Upper lobe of left lung (tissue), 6 donors: ENCODE data around the gene PTBP1. TPM values are rescaled to one million over a fixed set of nuclear protein-coding genes. Genes with fewer than 3 reads are reported as not detected.

Source experiments
- ATAC-seq, 2 donors: fragments of 200-7000 bp; cut with Tn5 transposase; one replicate each; pipeline ENCODE4 v1.9.1; 2022; ENCODE audit warnings: mild to moderate bottlenecking in 2 of 2, moderate library complexity in 2 of 2; ENCODE audit not compliant: low FRiP score in 2 of 2
- DNase-seq, 2 donors: peaks; one replicate each; pipeline ENCODE4 v3.0.0-alpha.2; 2019 to 2020
- H3K27ac ChIP-seq, 4 donors: fragments of 200-600 bp; sonication (generic); one replicate each; pipeline ENCODE4 v1.5.1; 2016 to 2019
- H3K27me3 ChIP-seq, 4 donors: fragments of 200-600 bp; sonication (generic); one replicate each; pipeline ENCODE4 v1.5.1; 2017 to 2019
- H3K36me3 ChIP-seq, 4 donors: fragments of 200-600 bp; sonication (generic); one replicate each; pipeline ENCODE4 v1.5.1; 2016 to 2019
- H3K4me1 ChIP-seq, 4 donors: fragments of 200-600 bp; sonication (generic); one replicate each; pipeline ENCODE4 v1.5.1; 2018 to 2019
- H3K4me3 ChIP-seq, 4 donors: fragments of 200-600 bp; sonication (generic); one replicate each; pipeline ENCODE4 v1.5.1; 2017 to 2019; ENCODE audit warnings: mild to moderate bottlenecking in 2 of 4, moderate library complexity in 1 of 4
- H3K9me3 ChIP-seq, 4 donors: fragments of 200-600 bp; sonication (generic); one replicate each; pipeline ENCODE4 v1.5.1; 2018 to 2019
- CTCF ChIP-seq, 6 experiments: fragments of 450-650 bp in 4 of 6; fragments of 200-600 bp in 2 of 6; sonication (generic) in 2 of 6; IDR thresholded peaks; one replicate each; pipeline ENCODE4 v1.5.1; 2016 to 2019; ENCODE audit warnings: antibody characterized with exemption in 6 of 6
- EP300 ChIP-seq, 4 donors: sonication (generic); formaldehyde crosslinking; IDR thresholded peaks; one replicate each; pipeline ENCODE4 v1.5.1; 2017; ENCODE audit warnings: antibody characterized with exemption in 4 of 4, control low read depth in 2 of 4
- POLR2A ChIP-seq, 4 donors: fragments of 450-650 bp; IDR thresholded peaks; one replicate each; pipeline ENCODE4 v1.5.1; 2016 to 2017; ENCODE audit warnings: antibody characterized with exemption in 4 of 4, mild to moderate bottlenecking in 2 of 4
- POLR2AphosphoS5 ChIP-seq, 2 donors: sonication (generic); formaldehyde crosslinking; IDR thresholded peaks; one replicate each; pipeline ENCODE4 v1.5.1; 2017; ENCODE audit warnings: antibody characterized with exemption in 2 of 2
- WGBS, 2 donors: methylation state at CpG; one replicate each; pipeline ENCODE4 v1.1.5; 2017 to 2018; 5-methylcytosine and 5-hydroxymethylcytosine counted together
- total RNA-seq, 6 donors: library from RNA; depleted of rRNA in 4 of 6; stranded (reverse); fragments of >200 nt in 4 of 6; gene quantifications; one replicate each; pipeline versions ENCODE4 v1.1.0 to v1.2.1, GENCODE V29; 2016 to 2021
- donor health status: DM: no; HTN: no; CAD: no; lungs with moderate emphysema.
- donor health status: DM: no; HTN: yes; CAD: no; lungs with severe emphysema.

PTBP1 gene
- total RNA-seq, 6 donors from 2014 or later: 122 to 270 (median 219) TPM

GRCh38 chr19:855142-855541 is 57.9 kb downstream of the PTBP1 start:
- 81 to 86% methylated on average over 12 of the region's 12 CpGs for WGBS, 2 donors
- peaks cover 0 to 15% (median 8%) of the 10 kb centered on the region in 4 donors for H3K27me3 ChIP-seq
- H3K36me3 ChIP-seq: no peaks in the 10 kb centered on the region
- H3K4me3 ChIP-seq: no peak overlapping the region
- no peak overlapping the region for H3K27ac ChIP-seq
- TF ChIP-seq POLR2A (IDR thresholded peaks at IDR 0.05): no peak
- no peak for TF ChIP-seq CTCF (IDR thresholded peaks at IDR 0.05)
- TF ChIP-seq EP300 (IDR thresholded peaks at IDR 0.05): no peak
- no peak for TF ChIP-seq POLR2AphosphoS5 (IDR thresholded peaks at IDR 0.05)
- DNase-seq (no peak), ATAC-seq (no peak)
- peaks cover 11 to 43% (median 20%) of the 10 kb centered on the region in 4 donors for H3K4me1 ChIP-seq
- no peaks in the 10 kb centered on the region for H3K9me3 ChIP-seq

GRCh38 chr19:855566-856120 is 58.4 kb downstream of the PTBP1 start:
- peaks cover 0 to 15% (median 9%) of the 10 kb centered on the region in 4 donors for H3K27me3 ChIP-seq
- H3K36me3 ChIP-seq: no peaks in the 10 kb centered on the region
- ATAC-seq (no peak), DNase-seq (peak in 1 of 2 donors; percentile 84)
- H3K27ac ChIP-seq: no peak overlapping the region
- no peaks in the 10 kb centered on the region for H3K9me3 ChIP-seq
- no peak overlapping the region for H3K4me3 ChIP-seq
- peaks cover 10 to 43% (median 23%) of the 10 kb centered on the region in 4 donors for H3K4me1 ChIP-seq
- TF ChIP-seq EP300 (IDR thresholded peaks at IDR 0.05) (no peak), POLR2A (IDR thresholded peaks at IDR 0.05) (no peak), POLR2AphosphoS5 (IDR thresholded peaks at IDR 0.05) (no peak), CTCF (IDR thresholded peaks at IDR 0.05) (no peak)
- WGBS, 2 donors: 80 to 81% methylated on average over 2 to 35 of the region's 40 CpGs

- WGBS, 2 donors: 81 to 83% methylated on average over 9 of the region's 9 CpGs
- DNase-seq (no peak), ATAC-seq (no peak)
- no peaks in the 10 kb centered on the region for H3K9me3 ChIP-seq
- H3K36me3 ChIP-seq: no peaks in the 10 kb centered on the region
- no peak overlapping the region for H3K4me3 ChIP-seq
- H3K4me1 ChIP-seq: peaks cover 21 to 47% (median 35%) of the 10 kb centered on the region in 4 donors
- peak overlapping the region in 1 of 4 donors; percentile 87 for H3K27ac ChIP-seq
- H3K27me3 ChIP-seq: peaks cover 0 to 3% (median under 1%) of the 10 kb centered on the region in 4 donors
- TF ChIP-seq POLR2A (IDR thresholded peaks at IDR 0.05): no peak
- TF ChIP-seq CTCF (IDR thresholded peaks at IDR 0.05): no peak
- no peak for TF ChIP-seq POLR2AphosphoS5 (IDR thresholded peaks at IDR 0.05)
- no peak for TF ChIP-seq EP300 (IDR thresholded peaks at IDR 0.05)
Observed at GRCh38 chr19:858284-858683, 61.0 kb downstream of the PTBP1 start.

- H3K27ac ChIP-seq: peak within 1 kb of the TSS; percentile 58 to 87 (median 71)
- ATAC-seq (peak in 1 of 2 donors; percentile 78), DNase-seq (peak; percentile 69 to 92)
- H3K27me3 ChIP-seq: peaks cover 0 to 2% (median 0%) of the 10 kb centered on the region in 4 donors
- H3K9me3 ChIP-seq: no peaks in the 10 kb centered on the region
- TF ChIP-seq CTCF (IDR thresholded peaks at IDR 0.05) (no peak), POLR2AphosphoS5 (IDR thresholded peaks at IDR 0.05) (peak; percentile 58 to 68), EP300 (IDR thresholded peaks at IDR 0.05) (no peak), POLR2A (IDR thresholded peaks at IDR 0.05) (peak in 1 of 4 donors; percentile 87)
- WGBS, 2 donors: 40 to 43% methylated on average over 8 to 15 of the region's 24 CpGs
- H3K4me3 ChIP-seq: peak within 1 kb of the TSS; percentile 39 to 57 (median 46)
- H3K36me3 ChIP-seq: no peaks in the 10 kb centered on the region
- H3K4me1 ChIP-seq: peaks cover 23 to 55% (median 39%) of the 10 kb centered on the region in 4 donors
Observed at GRCh38 chr19:858868-859843, 61.9 kb downstream of the PTBP1 start, which contains the start of gene CFD. CFD (plus strand) TSS chr19:859664; CDS start chr19:859690, 26 bp downstream.
